Mesothelial cell of epicardium (in vitro differentiated cells): Measurements from ENCODE around the gene ZNF302. TPM values are rescaled to one million over a fixed set of nuclear protein-coding genes. Genes with fewer than 3 reads are reported as not detected.
"Not testable (repeated sequence)": the region's sequence is repeated elsewhere in the genome, so short reads cannot be mapped to it uniquely, and the experiment has no call there.

ENCODE experiments used
- DNase-seq, 2 experiments: peaks; one replicate each; pipeline ENCODE4 v3.0.0; 2021; ENCODE audit warnings: low spot score in 2 of 2; ENCODE audit not compliant: unreplicated experiment in 2 of 2
- H3K27ac Mint-ChIP-seq: 2 replicates; pipeline ENCODE4 v1.8.0; 2021; ENCODE audit warnings: mixed read lengths
- H3K27me3 Mint-ChIP-seq: 2 replicates; pipeline ENCODE4 v1.8.0; 2021; ENCODE audit warnings: low read depth, mixed read lengths
- H3K36me3 Mint-ChIP-seq: 2 replicates; pipeline ENCODE4 v1.8.0; 2021; ENCODE audit warnings: mixed read lengths
- H3K4me1 Mint-ChIP-seq: 2 replicates; pipeline ENCODE4 v1.8.0; 2021; ENCODE audit warnings: mixed read lengths
- H3K4me3 Mint-ChIP-seq: 2 replicates; pipeline ENCODE4 v1.8.0; 2021; ENCODE audit warnings: mild to moderate bottlenecking, moderate library complexity, mixed read lengths
- H3K9me3 Mint-ChIP-seq: 2 replicates; pipeline ENCODE4 v1.8.0; 2021; ENCODE audit warnings: mixed read lengths
- total RNA-seq: library from RNA; stranded (reverse); gene quantifications from 3 replicates; pipeline ENCODE4 v1.2.1, GENCODE V29; 2021
- TF ChIP-seq, protein P1 (sequence below): fragments of 200-600 bp; sonication (generic); IDR thresholded peaks from one replicate; pipeline ENCODE4 v1.5.0; 2021; ENCODE audit warnings: antibody characterized with exemption; ENCODE audit not compliant: unreplicated experiment

ZNF302 gene
- total RNA-seq, 1 donor from 2014 or later: 41.0 TPM

DNA sequence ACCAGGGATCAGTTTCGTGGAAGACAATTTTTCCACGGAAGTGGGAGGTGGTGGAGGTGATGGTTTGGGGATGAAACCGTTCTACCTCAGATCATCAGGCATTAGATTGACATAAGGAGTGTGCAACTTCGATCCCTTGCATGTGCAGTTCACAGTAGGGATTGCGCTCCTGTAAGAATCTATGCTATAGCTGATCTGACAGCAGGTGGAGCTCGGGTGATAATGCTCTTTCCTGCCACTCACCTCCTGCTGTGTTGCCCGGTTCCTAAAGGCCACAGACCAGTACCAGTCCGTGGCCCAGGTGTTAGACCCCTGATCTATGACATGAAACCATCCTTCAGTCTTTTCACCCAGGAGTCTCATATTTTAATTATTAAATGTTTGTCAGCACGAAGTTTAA is 4.0 kb downstream of the ZNF302 start:
- Mint-ChIP-seq H3K4me1 (peaks cover 13% of the 10 kb centered on the region), H3K9me3 (peaks cover 70% of the 10 kb centered on the region), H3K27ac (no peak overlapping the region), H3K27me3 (peaks cover under 1% of the 10 kb centered on the region), H3K36me3 (peaks cover 80% of the 10 kb centered on the region), H3K4me3 (no peak overlapping the region)
- TF ChIP-seq, protein P1, sequence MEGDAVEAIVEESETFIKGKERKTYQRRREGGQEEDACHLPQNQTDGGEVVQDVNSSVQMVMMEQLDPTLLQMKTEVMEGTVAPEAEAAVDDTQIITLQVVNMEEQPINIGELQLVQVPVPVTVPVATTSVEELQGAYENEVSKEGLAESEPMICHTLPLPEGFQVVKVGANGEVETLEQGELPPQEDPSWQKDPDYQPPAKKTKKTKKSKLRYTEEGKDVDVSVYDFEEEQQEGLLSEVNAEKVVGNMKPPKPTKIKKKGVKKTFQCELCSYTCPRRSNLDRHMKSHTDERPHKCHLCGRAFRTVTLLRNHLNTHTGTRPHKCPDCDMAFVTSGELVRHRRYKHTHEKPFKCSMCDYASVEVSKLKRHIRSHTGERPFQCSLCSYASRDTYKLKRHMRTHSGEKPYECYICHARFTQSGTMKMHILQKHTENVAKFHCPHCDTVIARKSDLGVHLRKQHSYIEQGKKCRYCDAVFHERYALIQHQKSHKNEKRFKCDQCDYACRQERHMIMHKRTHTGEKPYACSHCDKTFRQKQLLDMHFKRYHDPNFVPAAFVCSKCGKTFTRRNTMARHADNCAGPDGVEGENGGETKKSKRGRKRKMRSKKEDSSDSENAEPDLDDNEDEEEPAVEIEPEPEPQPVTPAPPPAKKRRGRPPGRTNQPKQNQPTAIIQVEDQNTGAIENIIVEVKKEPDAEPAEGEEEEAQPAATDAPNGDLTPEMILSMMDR: no peak
- DNase-seq: no peak

DNA sequence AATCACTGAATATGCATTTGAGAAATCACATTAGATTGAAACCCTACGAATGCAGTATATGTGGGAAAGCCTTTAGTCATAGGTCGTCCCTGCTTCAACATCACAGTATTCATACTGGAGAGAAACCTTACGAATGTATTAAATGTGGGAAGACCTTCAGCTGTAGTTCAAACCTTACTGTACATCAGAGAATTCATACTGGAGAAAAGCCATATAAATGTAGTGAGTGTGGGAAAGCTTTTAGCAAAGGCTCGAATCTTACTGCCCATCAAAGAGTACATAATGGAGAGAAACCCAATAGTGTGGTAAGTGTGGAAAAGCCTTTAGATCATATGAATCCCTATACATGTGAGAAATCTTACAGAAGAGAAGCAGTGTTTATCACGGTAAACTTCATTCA is 7.8 kb downstream of the ZNF302 start:
- peaks cover 62% of the 10 kb centered on the region for H3K36me3 Mint-ChIP-seq
- H3K4me1 Mint-ChIP-seq: not testable (repeated sequence)
- peaks cover 80% of the 10 kb centered on the region for H3K9me3 Mint-ChIP-seq

DNA sequence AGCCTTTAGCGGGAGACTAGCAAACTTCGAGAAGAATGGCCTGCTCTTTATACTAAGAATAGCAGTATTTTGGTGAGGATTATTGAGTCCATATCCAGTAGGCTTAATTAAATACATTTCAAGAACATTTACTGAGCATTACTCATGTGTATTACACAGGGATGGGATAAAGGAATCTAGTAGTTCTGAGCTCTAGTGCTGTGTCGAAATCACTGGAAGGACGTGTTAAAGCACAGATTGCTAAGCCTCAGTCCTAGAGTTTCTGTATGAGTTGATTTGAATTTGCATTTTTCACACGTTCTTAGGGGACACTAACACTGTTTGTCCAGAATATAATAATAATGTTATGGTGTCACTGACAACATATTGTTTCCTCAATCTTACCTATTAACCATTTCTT is 9.0 kb downstream of the ZNF302 start:
- H3K4me1 Mint-ChIP-seq: no peaks in the 10 kb centered on the region
- no peak for DNase-seq
- TF ChIP-seq, protein P1: no peak
- no peak overlapping the region for H3K4me3 Mint-ChIP-seq
- peaks cover 81% of the 10 kb centered on the region for H3K9me3 Mint-ChIP-seq
- H3K27me3 Mint-ChIP-seq: peaks cover 2% of the 10 kb centered on the region
- H3K27ac Mint-ChIP-seq: no peak overlapping the region
- H3K36me3 Mint-ChIP-seq: peaks cover 52% of the 10 kb centered on the region

More for the DNA sequence above, 7.8 kb downstream of the ZNF302 start:
- H3K27me3 Mint-ChIP-seq, DNase-seq, H3K27ac Mint-ChIP-seq, H3K4me3 Mint-ChIP-seq: not testable (repeated sequence)

DNA sequence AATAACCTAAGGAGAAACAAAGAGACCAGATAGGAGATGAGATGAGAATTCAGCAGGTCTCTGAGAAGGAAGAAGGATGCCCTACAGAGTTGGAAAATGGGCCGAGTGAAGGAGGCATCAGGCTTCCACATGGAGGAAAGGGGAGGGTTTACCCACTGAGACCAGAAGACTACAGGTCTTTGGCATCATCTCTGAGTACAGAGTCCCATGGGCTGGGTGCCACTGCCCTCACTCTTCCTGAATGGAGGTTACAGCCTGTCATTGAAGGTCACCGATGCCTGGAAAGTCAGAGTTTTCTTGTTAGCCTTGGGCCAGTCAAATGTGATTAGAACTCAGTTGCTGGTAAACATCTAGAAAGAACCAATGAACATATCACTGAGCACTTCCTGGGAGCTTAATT is 9.9 kb downstream of the ZNF302 start:
- Mint-ChIP-seq H3K4me3 (no peak overlapping the region), H3K9me3 (peaks cover 83% of the 10 kb centered on the region)
- TF ChIP-seq, protein P1: no peak

DNA sequence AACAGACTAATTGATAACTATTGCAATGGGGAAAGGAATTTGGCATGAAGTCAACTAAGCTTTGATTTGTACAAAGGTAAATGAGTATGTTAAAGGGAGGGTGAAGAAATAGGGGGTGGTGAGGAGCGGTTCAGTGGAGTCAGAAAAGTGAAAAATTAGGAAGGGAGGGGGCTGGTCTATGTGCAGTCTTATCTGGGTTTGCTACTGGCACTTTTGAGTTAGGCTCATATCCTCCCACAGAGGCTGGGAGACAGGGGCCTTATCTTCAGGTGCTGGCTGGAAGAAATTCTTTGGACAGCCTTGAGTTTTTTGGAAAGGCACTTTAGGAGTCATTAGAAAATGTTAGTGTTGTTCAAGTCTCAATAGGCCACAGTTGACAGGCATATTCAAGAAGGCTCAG is 11.1 kb downstream of the ZNF302 start:
- no peak for DNase-seq
- no peaks in the 10 kb centered on the region for H3K4me1 Mint-ChIP-seq
- H3K27me3 Mint-ChIP-seq: peaks cover 6% of the 10 kb centered on the region
- peaks cover 84% of the 10 kb centered on the region for H3K9me3 Mint-ChIP-seq
- peaks cover 31% of the 10 kb centered on the region for H3K36me3 Mint-ChIP-seq
- TF ChIP-seq, protein P1: no peak
- H3K4me3 Mint-ChIP-seq: no peak overlapping the region
- no peak overlapping the region for H3K27ac Mint-ChIP-seq

More for the DNA sequence above, 9.9 kb downstream of the ZNF302 start:
- Mint-ChIP-seq H3K27me3 (peaks cover 2% of the 10 kb centered on the region), H3K36me3 (peaks cover 43% of the 10 kb centered on the region), H3K4me1 (no peaks in the 10 kb centered on the region), H3K27ac (no peak overlapping the region)
- DNase-seq: no peak

DNA sequence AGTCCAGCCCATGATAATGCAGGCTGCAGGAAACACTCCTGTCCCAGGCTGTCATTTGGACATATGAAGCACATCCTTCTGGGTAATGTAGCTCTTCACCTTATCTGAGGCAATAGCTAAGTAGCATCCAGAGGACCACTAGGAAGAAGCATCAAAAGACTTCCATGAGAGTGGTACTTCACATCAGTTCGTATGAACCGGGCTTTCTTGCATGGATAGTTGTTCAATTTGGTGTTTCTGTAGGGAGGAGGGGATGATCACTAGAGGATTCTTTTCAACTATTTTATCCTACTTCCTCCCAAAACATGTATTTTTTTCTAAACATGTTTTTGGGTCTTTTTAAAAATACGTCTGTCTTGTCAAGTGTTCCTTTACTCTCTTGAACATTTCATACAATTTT is 12.9 kb downstream of the ZNF302 start:
- H3K4me1 Mint-ChIP-seq: no peaks in the 10 kb centered on the region
- H3K27me3 Mint-ChIP-seq: peaks cover 6% of the 10 kb centered on the region
- H3K4me3 Mint-ChIP-seq: no peak overlapping the region
- peaks cover 13% of the 10 kb centered on the region for H3K36me3 Mint-ChIP-seq
- H3K27ac Mint-ChIP-seq: no peak overlapping the region
- TF ChIP-seq, protein P1: no peak
- peaks cover 80% of the 10 kb centered on the region for H3K9me3 Mint-ChIP-seq
- DNase-seq: no peak
